Esophagus muscularis mucosa (tissue), 3 donors: ENCODE measurements around the gene FXYD6.

Experiments used
- POLR2A ChIP-seq: fragments of 450-650 bp; IDR thresholded peaks from one replicate; pipeline ENCODE4 v1.6.1; 2017; ENCODE audit warnings: antibody characterized with exemption, moderate library complexity, mild to moderate bottlenecking, low read depth
- TF ChIP-seq, protein P1 (sequence below), 3 experiments: fragments of 200-600 bp in 2 of 3; fragments of 450-650 bp in 1 of 3; sonication (generic) in 2 of 3; IDR thresholded peaks; one replicate each; pipeline ENCODE4 v1.5.1; 2017 to 2019; ENCODE audit warnings: antibody characterized with exemption in 3 of 3, mild to moderate bottlenecking in 2 of 3, moderate library complexity in 1 of 3

- TF ChIP-seq POLR2A, result no peak
- TF ChIP-seq, protein P1, sequence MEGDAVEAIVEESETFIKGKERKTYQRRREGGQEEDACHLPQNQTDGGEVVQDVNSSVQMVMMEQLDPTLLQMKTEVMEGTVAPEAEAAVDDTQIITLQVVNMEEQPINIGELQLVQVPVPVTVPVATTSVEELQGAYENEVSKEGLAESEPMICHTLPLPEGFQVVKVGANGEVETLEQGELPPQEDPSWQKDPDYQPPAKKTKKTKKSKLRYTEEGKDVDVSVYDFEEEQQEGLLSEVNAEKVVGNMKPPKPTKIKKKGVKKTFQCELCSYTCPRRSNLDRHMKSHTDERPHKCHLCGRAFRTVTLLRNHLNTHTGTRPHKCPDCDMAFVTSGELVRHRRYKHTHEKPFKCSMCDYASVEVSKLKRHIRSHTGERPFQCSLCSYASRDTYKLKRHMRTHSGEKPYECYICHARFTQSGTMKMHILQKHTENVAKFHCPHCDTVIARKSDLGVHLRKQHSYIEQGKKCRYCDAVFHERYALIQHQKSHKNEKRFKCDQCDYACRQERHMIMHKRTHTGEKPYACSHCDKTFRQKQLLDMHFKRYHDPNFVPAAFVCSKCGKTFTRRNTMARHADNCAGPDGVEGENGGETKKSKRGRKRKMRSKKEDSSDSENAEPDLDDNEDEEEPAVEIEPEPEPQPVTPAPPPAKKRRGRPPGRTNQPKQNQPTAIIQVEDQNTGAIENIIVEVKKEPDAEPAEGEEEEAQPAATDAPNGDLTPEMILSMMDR (IDR thresholded peaks at IDR 0.05), result peak in 2 of 3 experiments; percentile 97 to 99
These were observed 59.0 kb downstream of the FXYD6 start for GRCh38 chr11:117817368-117818040.
